Transverse colon (tissue), 4 donors: ENCODE data around the gene RACK1. TPM values are rescaled to one million over a fixed set of nuclear protein-coding genes. Genes with fewer than 3 reads are reported as not detected.
"Not testable (repeated sequence)": the region's sequence is repeated elsewhere in the genome, so short reads cannot be mapped to it uniquely, and the experiment has no call there.

ENCODE experiments used
- DNase-seq: peaks from one replicate; pipeline ENCODE4 v3.0.0-alpha.2; 2019
- H3K27ac ChIP-seq, 4 donors: fragments of 200-600 bp; sonication (generic); 2 replicates each; pipeline ENCODE4 v1.5.1; 2016 to 2018; ENCODE audit warnings: inconsistent platforms in 4 of 4
- H3K27me3 ChIP-seq: fragments of 200-600 bp; sonication (generic); 2 replicates; pipeline ENCODE4 v1.5.1; 2017; ENCODE audit warnings: inconsistent platforms
- H3K36me3 ChIP-seq, 4 donors: fragments of 200-600 bp; sonication (generic); 2 replicates each; pipeline ENCODE4 v1.5.1; 2017 to 2019; ENCODE audit warnings: inconsistent platforms in 4 of 4
- H3K4me1 ChIP-seq, 4 donors: fragments of 200-600 bp; sonication (generic); 2 replicates each; pipeline ENCODE4 v1.5.1; 2017 to 2020; ENCODE audit warnings: inconsistent platforms in 4 of 4
- H3K4me3 ChIP-seq, 4 donors: fragments of 200-600 bp; sonication (generic); 1 replicate in 1 of 4; 2 replicates in 3 of 4; pipeline versions ENCODE4 v1.5.1 to v1.6.1; 2017 to 2019; ENCODE audit warnings: inconsistent platforms in 4 of 4
- H3K9me3 ChIP-seq, 2 donors: fragments of 200-600 bp; sonication (generic); 2 replicates each; pipeline ENCODE4 v1.5.1; 2017 to 2019; ENCODE audit warnings: inconsistent platforms in 2 of 2
- CTCF ChIP-seq, 5 experiments: fragments of 200-600 bp in 3 of 5; fragments of 450-650 bp in 2 of 5; sonication (generic) in 3 of 5; IDR thresholded peaks; 1 replicate in 2 of 5; 2 replicates in 3 of 5; pipeline ENCODE4 v1.5.1; 2016 to 2017; ENCODE audit warnings: antibody characterized with exemption in 5 of 5, inconsistent platforms in 3 of 5, mild to moderate bottlenecking in 2 of 5, moderate library complexity in 1 of 5
- EP300 ChIP-seq: sonication (generic); formaldehyde crosslinking; IDR thresholded peaks from one replicate; pipeline ENCODE4 v1.6.1; 2017; ENCODE audit warnings: antibody characterized with exemption, low read depth
- POLR2A ChIP-seq: fragments of 450-650 bp; IDR thresholded peaks from one replicate; pipeline ENCODE4 v1.6.1; 2016; ENCODE audit warnings: antibody characterized with exemption, mild to moderate bottlenecking, moderate library complexity
- POLR2AphosphoS5 ChIP-seq, 3 donors: sonication (generic); formaldehyde crosslinking; IDR thresholded peaks; one replicate each; pipeline ENCODE4 v1.6.1; 2016; ENCODE audit warnings: antibody characterized with exemption in 3 of 3
- WGBS, 2 donors: methylation state at CpG; one replicate each; pipeline ENCODE4 v1.1.5; 2018; ENCODE audit warnings: low coverage in 1 of 2; 5-methylcytosine and 5-hydroxymethylcytosine counted together
- in situ Hi-C, 4 donors: fragments of 200-750 bp; cut with MboI; loops; one replicate each; pipeline versions ENCODE4 v1.15.0 to v1.15.1; 2017; ENCODE audit warnings: low sequenced_read_pairs in 3 of 4, low pct_ligation_motif_present in 1 of 4, low pct_unique_long_range_greater_than_20kb in 1 of 4
- intact Hi-C: fragments of 100-400 bp; cut with DNase I; formaldehyde crosslinking; loops from one replicate; pipeline ENCODE4 v1.15.1; 2023; ENCODE audit warnings: low total_unique reads
- total RNA-seq, 4 donors: library from RNA; depleted of rRNA; stranded (reverse); fragments of >200 nt; gene quantifications; one replicate each; pipeline ENCODE4 v1.1.0, GENCODE V29; 2016

The RACK1 gene
- total RNA-seq: 1,000 to 10,000 TPM; 1,633 to 1,930 (median 1,753) TPM

- intact Hi-C loops: loop anchor here (10.0 kb wide), 1 partner anchor 59 kb away; no protein-coding TSS in a partner anchor
- Histone ChIP-seq H3K36me3 (peaks cover 0 to 29% (median 16%) of the 10 kb centered on the region in 4 donors), H3K4me3 (peak within 1 kb of the TSS; percentile 56 to 86 (median 63)), H3K9me3 (no peaks in the 10 kb centered on the region), H3K27ac (peak within 1 kb of the TSS; percentile 96 to 97 (median 97)), H3K4me1 (peaks cover 30 to 53% (median 47%) of the 10 kb centered on the region in 4 donors), H3K27me3 (no peaks in the 10 kb centered on the region)
- WGBS, 2 donors: 0 to 1% methylated on average over 7 to 50 of the region's 50 CpGs
- peak; percentile 50 to 85 (median 72) for TF ChIP-seq POLR2AphosphoS5 (IDR thresholded peaks at IDR 0.05)
- peak; percentile 76 for TF ChIP-seq POLR2A
- TF ChIP-seq CTCF (IDR thresholded peaks at IDR 0.05): no peak
- no peak for TF ChIP-seq EP300
- in situ Hi-C loops: no loop called here
- peak; percentile 90 for DNase-seq
Measured at GRCh38 chr5:181243564-181244343, at the start of gene RACK1. TSS of gene RACK1 (minus strand) at chr5:181243906. CDS start at chr5:181243800, 106 bp downstream.

- 59 to 83% methylated on average over 1 of the region's 1 CpG for WGBS, 2 donors
- H3K4me3 ChIP-seq, DNase-seq, H3K27ac ChIP-seq, in situ Hi-C loops, intact Hi-C loops, H3K27me3 ChIP-seq, H3K36me3 ChIP-seq, H3K4me1 ChIP-seq, H3K9me3 ChIP-seq: not testable (repeated sequence)
Measured at GRCh38 chr5:181287331-181287730, 43.6 kb upstream of the RACK1 start.

DNA sequence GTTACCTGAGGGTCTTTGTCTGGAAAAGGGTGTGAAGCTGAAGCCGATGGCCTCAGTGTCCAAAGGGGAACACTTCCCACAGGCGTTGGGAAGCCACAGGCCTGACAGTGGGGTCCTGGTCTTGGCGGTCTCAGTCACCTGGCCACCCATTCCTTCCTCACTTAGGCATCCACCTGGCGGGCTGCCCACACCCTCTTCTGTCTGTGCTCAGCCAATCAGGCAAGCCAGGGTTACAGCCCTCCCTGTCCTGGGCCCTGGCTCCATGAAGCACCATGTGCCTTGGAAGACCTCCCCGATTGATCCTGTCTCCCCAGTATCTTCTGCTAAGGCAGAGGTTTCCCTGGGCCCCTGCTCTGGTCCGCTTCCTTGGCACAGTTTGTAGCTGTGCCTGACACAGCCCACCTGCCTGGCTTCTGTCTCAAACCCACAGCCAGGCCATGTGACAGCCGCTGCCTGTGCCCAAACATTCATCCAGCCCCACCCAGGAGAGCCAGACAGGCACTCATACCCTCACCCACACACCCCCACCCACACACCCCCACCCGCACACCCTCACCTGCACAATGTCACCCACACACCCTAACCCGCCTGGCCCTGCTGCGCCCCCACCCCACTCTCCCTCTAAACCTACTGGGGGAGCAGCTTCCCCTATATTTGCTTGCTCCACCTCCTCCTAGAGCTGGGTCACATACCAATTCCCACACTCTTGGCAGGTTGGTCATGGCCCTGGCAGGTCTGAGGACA lies 42.4 kb upstream of the RACK1 start:
- H3K36me3 ChIP-seq, H3K9me3 ChIP-seq, H3K4me3 ChIP-seq, DNase-seq, H3K27me3 ChIP-seq, H3K4me1 ChIP-seq, H3K27ac ChIP-seq, intact Hi-C loops, in situ Hi-C loops: not testable (repeated sequence)
- 91% methylated on average over 10 of the region's 10 CpGs; no CpG with 5 or more reads in 1 of the 2 donors for WGBS, 2 donors

DNA sequence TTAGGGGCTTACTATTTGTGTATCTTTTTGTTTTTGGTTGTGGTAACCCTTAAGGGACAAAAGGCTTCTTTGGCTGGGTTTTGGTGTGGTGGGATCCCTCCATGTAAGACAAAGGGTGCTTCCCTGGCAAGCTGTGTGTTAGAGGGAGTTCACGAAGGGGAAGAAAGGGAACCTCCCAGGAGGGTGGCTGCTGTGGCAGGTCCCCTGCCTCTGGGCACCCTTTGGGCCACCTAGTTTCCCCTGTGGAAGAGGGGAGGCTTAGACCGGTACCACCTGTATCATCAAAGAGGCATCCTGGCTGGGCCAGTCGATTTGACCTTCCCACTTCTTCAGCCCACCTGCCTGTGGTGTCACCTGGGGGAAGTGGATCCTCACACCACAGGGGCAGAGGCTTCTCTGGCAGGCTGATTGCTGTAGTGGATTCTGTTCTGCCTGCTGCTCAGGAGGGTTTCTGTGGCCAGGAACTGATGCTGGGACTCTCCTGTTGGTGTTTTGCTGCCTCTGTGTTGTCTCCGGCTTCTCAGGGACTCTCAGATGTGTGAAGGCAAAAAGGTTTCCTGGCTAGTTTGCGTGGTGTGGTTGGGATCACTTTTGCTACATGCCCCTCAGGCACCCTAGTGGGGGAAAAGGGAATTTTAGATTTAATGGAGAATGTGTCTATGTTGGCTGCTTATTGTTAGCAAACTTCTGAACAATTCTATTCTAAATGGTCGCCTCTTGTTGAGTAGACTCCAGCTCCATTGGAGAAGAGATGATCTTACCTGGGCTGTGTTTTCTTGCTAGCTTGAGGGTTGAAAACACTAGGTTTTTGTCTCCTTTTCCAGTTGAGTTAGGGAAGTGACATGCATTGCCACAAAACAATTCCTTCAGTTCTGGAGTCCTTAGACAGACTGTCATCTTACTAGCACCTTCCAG lies 40.4 kb upstream of the RACK1 start:
- H3K27me3 ChIP-seq, H3K4me1 ChIP-seq, H3K4me3 ChIP-seq, in situ Hi-C loops, H3K9me3 ChIP-seq, intact Hi-C loops, DNase-seq, H3K36me3 ChIP-seq, H3K27ac ChIP-seq: not testable (repeated sequence)
- TF ChIP-seq CTCF (IDR thresholded peaks at IDR 0.05): peak in 2 of 5 experiments; percentile 5 to 18
- 68 to 80% methylated on average over 1 to 5 of the region's 6 CpGs for WGBS, 2 donors
